Panc1 (cell line): ENCODE data around the gene RAPGEF5. TPM values are rescaled to one million over a fixed set of nuclear protein-coding genes. Genes with fewer than 3 reads are reported as not detected.

ENCODE experiments used
- ATAC-seq: fragments of 200-7000 bp; cut with Tn5 transposase; 2 replicates; pipeline ENCODE4 v1.9.1; 2020; ENCODE audit warnings: mild to moderate bottlenecking, moderate library complexity
- BruUV-seq: library from RNA; stranded (reverse); fragments of 400-500 nt; replicated peaks from 2 replicates; lab custom pipeline; 2021; lab: Mats Ljungman, UMichigan
- CTCF ChIA-PET: fragments of 300-600 bp; sonication (Branson Sonifier 250); formaldehyde crosslinking; loops from one replicate; lab custom pipeline; 2022; ENCODE audit warnings: antibody characterized with exemption; lab: Charles Lee
- POLR2A ChIA-PET: fragments of 300-600 bp; sonication (Branson Sonifier 250); formaldehyde crosslinking; loops from one replicate; lab custom pipeline; 2022; ENCODE audit warnings: antibody characterized with exemption; lab: Charles Lee
- DNase-seq: peaks from one replicate; pipeline ENCODE4 v3.0.0-alpha.2; 2010; ENCODE audit warnings: low read depth, low spot score
- H3K27ac ChIP-seq: 2 replicates; pipeline ENCODE4 v1.5.1; 2011; ENCODE audit warnings: mild to moderate bottlenecking, low read length, inconsistent platforms
- H3K27me3 ChIP-seq: fragments of 200-500 bp; sonication (Bioruptor generic); 2 replicates; pipeline ENCODE4 v1.6.0; 2014; ENCODE audit warnings: low read length, inconsistent platforms; ENCODE audit not compliant: control insufficient read depth, insufficient read depth
- H3K36me3 ChIP-seq: fragments of 200-500 bp; sonication (Bioruptor generic); 2 replicates; pipeline ENCODE4 v1.5.1; 2014; ENCODE audit warnings: inconsistent platforms, mild to moderate bottlenecking, low read length, moderate library complexity; ENCODE audit not compliant: control insufficient read depth, insufficient read depth
- H3K4me1 ChIP-seq: 2 replicates; pipeline ENCODE4 v1.5.1; 2011; ENCODE audit warnings: inconsistent platforms, mild to moderate bottlenecking, low read length, moderate library complexity; ENCODE audit not compliant: control insufficient read depth, insufficient read depth
- H3K4me3 ChIP-seq, 2 experiments: 2 replicates each; pipeline ENCODE4 v1.5.1; 2011 to 2012; ENCODE audit warnings: low read depth in 2 of 2, low read length in 2 of 2, mild to moderate bottlenecking in 2 of 2, inconsistent platforms in 1 of 2, moderate library complexity in 1 of 2
- H3K9me3 ChIP-seq: fragments of 200-500 bp; sonication (Bioruptor generic); 2 replicates; pipeline ENCODE4 v1.5.1; 2014; ENCODE audit warnings: low read depth, mild to moderate bottlenecking, inconsistent platforms, low read length, moderate library complexity; ENCODE audit not compliant: control insufficient read depth, insufficient read depth
- POLR2AphosphoS5 ChIP-seq: IDR thresholded peaks from 2 replicates; pipeline ENCODE4 v1.6.1; 2012; ENCODE audit warnings: mild to moderate bottlenecking, low read depth, low read length, moderate library complexity
- SIN3A ChIP-seq: IDR thresholded peaks from 2 replicates; pipeline ENCODE4 v1.6.1; 2012; ENCODE audit warnings: low read depth, mild to moderate bottlenecking, low read length, moderate library complexity, borderline replicate concordance; ENCODE audit not compliant: insufficient read depth
- TCF7L2 ChIP-seq: IDR thresholded peaks from 2 replicates; pipeline ENCODE4 v1.6.1; 2011; ENCODE audit warnings: mild to moderate bottlenecking, low read depth, low read length, inconsistent platforms
- in situ Hi-C: cut with HindIII; loops from 2 replicates; pipeline ENCODE4 v1.10.0; 2016; ENCODE audit warnings: low sequenced_read_pairs, low pct_unique_long_range_greater_than_20kb
- intact Hi-C: fragments of 100-400 bp; cut with micrococcal nuclease; formaldehyde crosslinking; loops from one replicate; pipeline ENCODE4 v1.10.0; 2022; ENCODE audit not compliant: unreplicated experiment
- total RNA-seq: library from RNA; stranded (reverse); gene quantifications from one replicate; pipeline ENCODE4 v1.2.1, GENCODE V29; 2021; ENCODE audit not compliant: unreplicated experiment
- TF ChIP-seq, protein P1 (sequence below): fragments of 450-650 bp; IDR thresholded peaks from 2 replicates; pipeline ENCODE4 v1.5.1; 2017; ENCODE audit warnings: mild to moderate bottlenecking
- TF ChIP-seq, protein P2 (sequence below), 2 experiments: IDR thresholded peaks; 2 replicates each; pipeline ENCODE4 v1.6.1; 2011 to 2012; ENCODE audit warnings: low read depth in 2 of 2, control low read depth in 1 of 2, low read length in 1 of 2, mild to moderate bottlenecking in 1 of 2, moderate library complexity in 1 of 2; ENCODE audit not compliant: insufficient read depth in 1 of 2

The RAPGEF5 gene
- total RNA-seq, 1 experiment from 2014 or later: 1.4 TPM

GRCh38 chr7:22270371-22270770 lies 86.6 kb downstream of the RAPGEF5 start:
- no peaks in the 10 kb centered on the region for H3K27me3 ChIP-seq
- POLR2A ChIA-PET: no interaction called here
- intact Hi-C loops (no loop called here), in situ Hi-C loops (no loop called here)
- BruUV-seq: no TSS peak
- H3K36me3 ChIP-seq: no peaks in the 10 kb centered on the region
- DNase-seq (no peak), ATAC-seq (no peak)
- TF ChIP-seq, protein P1, sequence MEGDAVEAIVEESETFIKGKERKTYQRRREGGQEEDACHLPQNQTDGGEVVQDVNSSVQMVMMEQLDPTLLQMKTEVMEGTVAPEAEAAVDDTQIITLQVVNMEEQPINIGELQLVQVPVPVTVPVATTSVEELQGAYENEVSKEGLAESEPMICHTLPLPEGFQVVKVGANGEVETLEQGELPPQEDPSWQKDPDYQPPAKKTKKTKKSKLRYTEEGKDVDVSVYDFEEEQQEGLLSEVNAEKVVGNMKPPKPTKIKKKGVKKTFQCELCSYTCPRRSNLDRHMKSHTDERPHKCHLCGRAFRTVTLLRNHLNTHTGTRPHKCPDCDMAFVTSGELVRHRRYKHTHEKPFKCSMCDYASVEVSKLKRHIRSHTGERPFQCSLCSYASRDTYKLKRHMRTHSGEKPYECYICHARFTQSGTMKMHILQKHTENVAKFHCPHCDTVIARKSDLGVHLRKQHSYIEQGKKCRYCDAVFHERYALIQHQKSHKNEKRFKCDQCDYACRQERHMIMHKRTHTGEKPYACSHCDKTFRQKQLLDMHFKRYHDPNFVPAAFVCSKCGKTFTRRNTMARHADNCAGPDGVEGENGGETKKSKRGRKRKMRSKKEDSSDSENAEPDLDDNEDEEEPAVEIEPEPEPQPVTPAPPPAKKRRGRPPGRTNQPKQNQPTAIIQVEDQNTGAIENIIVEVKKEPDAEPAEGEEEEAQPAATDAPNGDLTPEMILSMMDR: no peak
- no peak for TF ChIP-seq TCF7L2
- TF ChIP-seq, protein P2, sequence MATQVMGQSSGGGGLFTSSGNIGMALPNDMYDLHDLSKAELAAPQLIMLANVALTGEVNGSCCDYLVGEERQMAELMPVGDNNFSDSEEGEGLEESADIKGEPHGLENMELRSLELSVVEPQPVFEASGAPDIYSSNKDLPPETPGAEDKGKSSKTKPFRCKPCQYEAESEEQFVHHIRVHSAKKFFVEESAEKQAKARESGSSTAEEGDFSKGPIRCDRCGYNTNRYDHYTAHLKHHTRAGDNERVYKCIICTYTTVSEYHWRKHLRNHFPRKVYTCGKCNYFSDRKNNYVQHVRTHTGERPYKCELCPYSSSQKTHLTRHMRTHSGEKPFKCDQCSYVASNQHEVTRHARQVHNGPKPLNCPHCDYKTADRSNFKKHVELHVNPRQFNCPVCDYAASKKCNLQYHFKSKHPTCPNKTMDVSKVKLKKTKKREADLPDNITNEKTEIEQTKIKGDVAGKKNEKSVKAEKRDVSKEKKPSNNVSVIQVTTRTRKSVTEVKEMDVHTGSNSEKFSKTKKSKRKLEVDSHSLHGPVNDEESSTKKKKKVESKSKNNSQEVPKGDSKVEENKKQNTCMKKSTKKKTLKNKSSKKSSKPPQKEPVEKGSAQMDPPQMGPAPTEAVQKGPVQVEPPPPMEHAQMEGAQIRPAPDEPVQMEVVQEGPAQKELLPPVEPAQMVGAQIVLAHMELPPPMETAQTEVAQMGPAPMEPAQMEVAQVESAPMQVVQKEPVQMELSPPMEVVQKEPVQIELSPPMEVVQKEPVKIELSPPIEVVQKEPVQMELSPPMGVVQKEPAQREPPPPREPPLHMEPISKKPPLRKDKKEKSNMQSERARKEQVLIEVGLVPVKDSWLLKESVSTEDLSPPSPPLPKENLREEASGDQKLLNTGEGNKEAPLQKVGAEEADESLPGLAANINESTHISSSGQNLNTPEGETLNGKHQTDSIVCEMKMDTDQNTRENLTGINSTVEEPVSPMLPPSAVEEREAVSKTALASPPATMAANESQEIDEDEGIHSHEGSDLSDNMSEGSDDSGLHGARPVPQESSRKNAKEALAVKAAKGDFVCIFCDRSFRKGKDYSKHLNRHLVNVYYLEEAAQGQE (IDR thresholded peaks at IDR 0.05; ENCODE audit: insufficient read depth in 1 of 2, low read depth in 2 of 2, low read length in 1 of 2): no peak
- no peak for TF ChIP-seq POLR2AphosphoS5
- TF ChIP-seq SIN3A: no peak
- H3K9me3 ChIP-seq: no peaks in the 10 kb centered on the region
- CTCF ChIA-PET: no interaction called here
- no peak overlapping the region for H3K4me3 ChIP-seq
- no peaks in the 10 kb centered on the region for H3K4me1 ChIP-seq
- no peak overlapping the region for H3K27ac ChIP-seq

- BruUV-seq: no TSS peak
- Histone ChIP-seq H3K4me3 (no peak overlapping the region), H3K36me3 (no peaks in the 10 kb centered on the region), H3K4me1 (no peaks in the 10 kb centered on the region), H3K9me3 (no peaks in the 10 kb centered on the region), H3K27me3 (no peaks in the 10 kb centered on the region), H3K27ac (no peak overlapping the region)
- in situ Hi-C loops: no loop called here
- ATAC-seq (no peak), DNase-seq (no peak)
- CTCF ChIA-PET: no interaction called here
- POLR2A ChIA-PET: no interaction called here
- TF ChIP-seq, protein P1: no peak
- TF ChIP-seq SIN3A: no peak
- no peak for TF ChIP-seq POLR2AphosphoS5
- TF ChIP-seq TCF7L2: no peak
- TF ChIP-seq, protein P2 (IDR thresholded peaks at IDR 0.05; ENCODE audit: insufficient read depth in 1 of 2, low read depth in 2 of 2, low read length in 1 of 2): no peak
- intact Hi-C loops: no loop called here
Measured at GRCh38 chr7:22269963-22270362, 87.0 kb downstream of the RAPGEF5 start.
